Spinal cord (tissue), 10 donors: ENCODE measurements around the gene METTL21C. TPM values are rescaled to one million over a fixed set of nuclear protein-coding genes. Genes with fewer than 3 reads are reported as not detected.

Source experiments
- DNase-seq, 6 donors: peaks; one replicate each; pipeline versions ENCODE4 v3.0.0 to v3.0.0-alpha.2; 2013 to 2015; ENCODE audit warnings: low spot score in 6 of 6, low read depth in 4 of 6
- H3K27ac ChIP-seq: one replicate; pipeline ENCODE4 v1.5.1; 2013; ENCODE audit warnings: low read depth, low read length, control low read depth
- H3K27me3 ChIP-seq: one replicate; pipeline ENCODE4 v1.6.1; 2013; ENCODE audit warnings: low read length; ENCODE audit not compliant: control insufficient read depth, insufficient read depth
- H3K36me3 ChIP-seq: one replicate; pipeline ENCODE4 v1.6.1; 2013; ENCODE audit warnings: low read length; ENCODE audit not compliant: control insufficient read depth, insufficient read depth
- H3K4me1 ChIP-seq: one replicate; pipeline ENCODE4 v1.6.1; 2013; ENCODE audit warnings: low read length; ENCODE audit not compliant: control insufficient read depth, insufficient read depth
- H3K4me3 ChIP-seq: one replicate; pipeline ENCODE4 v1.5.1; 2013; ENCODE audit warnings: low read depth, low read length, control low read depth
- H3K9me3 ChIP-seq: one replicate; pipeline ENCODE4 v1.6.1; 2013; ENCODE audit warnings: low read length; ENCODE audit not compliant: control insufficient read depth, insufficient read depth
- WGBS: methylation state at CpG from one replicate; pipeline ENCODE4 v1.1.5; 2013; ENCODE audit warnings: missing lambda C conversion rate; ENCODE audit not compliant: insufficient coverage; 5-methylcytosine and 5-hydroxymethylcytosine counted together
- polyA plus RNA-seq, 2 donors: library from polyadenylated mRNA; unstranded; fragments of 120-200 nt; gene quantifications; one replicate each; pipeline ENCODE4 v1.2.1, GENCODE V29; 2013; ENCODE audit not compliant: insufficient read length in 2 of 2
- total RNA-seq, 2 donors: library from RNA; depleted of rRNA in 1 of 2; stranded (reverse); fragments of 120-200 nt in 1 of 2; fragments of >200 nt in 1 of 2; gene quantifications; one replicate each; pipeline versions ENCODE4 v1.2.3 to v1.2.4, GENCODE V29; 2013 to 2014
- donor health status: healthy.

The METTL21C gene
- total and polyA plus RNA-seq, 4 donors: 0.20 to 0.39 (median 0.24) TPM; not detected in 1

- Histone ChIP-seq H3K4me1 (no peaks in the 10 kb centered on the region), H3K27me3 (no peaks in the 10 kb centered on the region), H3K4me3 (no peak overlapping the region), H3K9me3 (no peaks in the 10 kb centered on the region), H3K36me3 (peaks cover 6% of the 10 kb centered on the region), H3K27ac (no peak overlapping the region)
- WGBS: 83% methylated on average over 4 of the region's 4 CpGs
- no peak for DNase-seq
These were observed 17.7 kb downstream of the METTL21C start for GRCh38 chr13:102677122-102677521.

DNA sequence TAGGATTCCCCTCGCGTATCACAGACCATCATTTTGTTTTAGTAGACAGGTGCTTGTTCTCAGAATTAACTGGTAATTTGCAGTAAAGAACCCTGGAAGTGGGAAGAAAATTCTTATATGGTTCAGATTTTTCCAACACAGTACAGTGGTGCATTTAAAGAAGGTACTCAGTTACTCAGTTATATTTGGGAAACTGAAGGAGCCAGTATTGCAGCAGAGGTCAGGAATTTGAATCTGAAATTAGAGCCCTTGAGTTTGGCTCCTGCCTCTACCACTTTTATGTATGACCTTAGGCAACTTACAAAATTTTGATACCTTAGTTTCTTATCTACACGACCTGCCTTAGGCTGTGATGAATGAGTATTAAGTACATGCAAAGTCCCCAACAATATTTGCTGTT is 19.7 kb downstream of the METTL21C start:
- Histone ChIP-seq H3K4me1 (no peaks in the 10 kb centered on the region), H3K27ac (no peak overlapping the region), H3K4me3 (no peak overlapping the region), H3K9me3 (peaks cover 6% of the 10 kb centered on the region), H3K36me3 (peaks cover 6% of the 10 kb centered on the region), H3K27me3 (no peaks in the 10 kb centered on the region)
- no CpG with 5 or more reads among the region's 3 CpGs for WGBS
- no peak for DNase-seq

DNA sequence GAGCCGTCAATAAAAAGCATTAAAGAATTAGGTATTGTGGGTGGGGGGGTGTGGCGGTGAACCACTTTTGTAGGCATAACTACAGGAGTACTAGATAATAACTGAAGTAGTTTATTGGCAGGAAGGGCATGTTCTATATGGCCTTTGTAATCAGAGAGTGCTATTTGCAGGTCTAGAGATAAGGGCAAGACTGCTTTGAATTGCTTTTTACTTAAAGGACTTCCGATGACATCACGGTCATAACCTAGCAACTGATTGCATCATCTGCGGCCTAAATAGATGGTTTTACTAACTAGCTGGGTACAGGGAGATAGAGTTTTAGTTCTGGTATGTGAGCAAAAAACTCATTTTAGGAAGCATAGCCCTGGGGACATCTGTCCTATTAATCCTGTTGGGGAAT is 24.7 kb downstream of the METTL21C start:
- no peak for DNase-seq
- no peak overlapping the region for H3K27ac ChIP-seq
- H3K4me1 ChIP-seq: no peaks in the 10 kb centered on the region
- no peak overlapping the region for H3K4me3 ChIP-seq
- H3K9me3 ChIP-seq: peaks cover 10% of the 10 kb centered on the region
- H3K36me3 ChIP-seq: peaks cover 13% of the 10 kb centered on the region
- H3K27me3 ChIP-seq: no peaks in the 10 kb centered on the region
- WGBS: 75% methylated on average over 4 of the region's 5 CpGs

DNA sequence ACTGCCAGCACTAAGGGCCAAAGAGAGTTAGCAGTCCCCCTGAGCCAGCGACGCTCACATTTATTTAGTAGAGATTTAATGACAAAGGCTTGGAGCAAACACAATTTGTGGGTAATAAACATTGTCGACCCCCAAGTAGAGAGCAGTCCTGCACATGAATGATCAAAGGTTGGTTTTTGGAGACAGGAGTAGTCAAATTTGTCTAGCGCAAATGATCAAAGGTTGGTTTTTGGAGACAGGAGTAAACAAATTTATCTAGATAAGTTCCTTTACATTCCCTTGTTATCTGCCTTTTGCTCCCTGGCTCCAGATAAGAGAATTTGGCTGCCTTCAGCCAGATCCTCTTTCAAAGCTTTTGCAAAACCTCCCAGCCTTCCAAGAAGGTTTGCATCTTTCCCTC is 26.9 kb downstream of the METTL21C start:
- Histone ChIP-seq H3K36me3 (peaks cover 13% of the 10 kb centered on the region), H3K27ac (no peak overlapping the region), H3K4me1 (no peaks in the 10 kb centered on the region), H3K9me3 (peaks cover 10% of the 10 kb centered on the region), H3K27me3 (no peaks in the 10 kb centered on the region), H3K4me3 (no peak overlapping the region)
- DNase-seq: no peak
- WGBS: 100% methylated on average over 2 of the region's 4 CpGs

DNA sequence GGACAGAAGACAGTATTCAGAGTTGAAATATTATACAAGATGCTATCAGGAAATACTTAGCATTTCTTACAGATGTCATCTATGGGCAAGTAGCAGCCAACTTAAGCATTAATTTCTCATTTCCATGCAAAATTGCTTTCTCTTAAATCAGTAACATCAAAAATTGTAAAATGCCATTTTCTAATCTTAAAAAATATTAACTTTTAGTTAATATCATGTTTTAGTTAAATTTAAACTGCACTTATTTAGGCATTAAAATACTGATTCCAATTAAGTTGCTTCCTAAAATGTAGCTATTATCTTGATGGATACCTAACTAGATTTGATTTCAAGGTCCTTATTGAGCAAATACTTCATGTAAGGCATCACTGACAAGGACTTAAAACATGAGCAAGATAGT is 27.8 kb downstream of the METTL21C start:
- Histone ChIP-seq H3K9me3 (peaks cover 10% of the 10 kb centered on the region), H3K27ac (no peak overlapping the region), H3K36me3 (peaks cover 13% of the 10 kb centered on the region), H3K27me3 (no peaks in the 10 kb centered on the region), H3K4me3 (no peak overlapping the region), H3K4me1 (no peaks in the 10 kb centered on the region)
- no peak for DNase-seq

- Histone ChIP-seq H3K27ac (no peak overlapping the region), H3K27me3 (no peaks in the 10 kb centered on the region), H3K4me3 (no peak overlapping the region), H3K4me1 (no peaks in the 10 kb centered on the region), H3K9me3 (peaks cover 6% of the 10 kb centered on the region), H3K36me3 (peaks cover 9% of the 10 kb centered on the region)
- DNase-seq: no peak
These were observed 35.6 kb downstream of the METTL21C start for GRCh38 chr13:102659168-102659713.

- Histone ChIP-seq H3K36me3 (peaks cover 9% of the 10 kb centered on the region), H3K4me1 (no peaks in the 10 kb centered on the region), H3K27ac (no peak overlapping the region), H3K27me3 (no peaks in the 10 kb centered on the region), H3K4me3 (no peak overlapping the region), H3K9me3 (peaks cover 6% of the 10 kb centered on the region)
- WGBS: 84% methylated on average over 2 of the region's 3 CpGs
- DNase-seq: no peak
These were observed 36.2 kb downstream of the METTL21C start for GRCh38 chr13:102658660-102659059.

DNA sequence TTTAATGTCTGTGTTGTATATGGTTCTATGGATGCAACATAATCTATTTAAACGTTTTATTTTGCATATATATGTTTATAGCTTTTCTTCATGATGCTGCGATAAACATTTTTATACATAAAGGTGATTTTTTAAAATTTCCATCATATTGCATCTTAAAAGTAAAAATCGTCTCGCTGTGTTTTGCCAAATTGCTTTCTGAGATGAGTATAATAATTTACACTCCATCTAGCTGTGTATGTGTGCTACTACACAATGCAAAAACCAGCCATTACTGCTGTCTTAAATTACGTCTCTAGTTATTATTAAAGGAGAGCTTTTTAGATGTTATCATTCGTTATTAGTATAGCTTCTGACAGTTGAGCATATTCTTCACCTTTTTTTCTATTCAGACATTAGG is 37.2 kb downstream of the METTL21C start:
- no peaks in the 10 kb centered on the region for H3K4me1 ChIP-seq
- H3K9me3 ChIP-seq: peaks cover 6% of the 10 kb centered on the region
- H3K4me3 ChIP-seq: no peak overlapping the region
- H3K36me3 ChIP-seq: peaks cover 9% of the 10 kb centered on the region
- DNase-seq: peak in 1 of 6 donors; percentile 12
- no peak overlapping the region for H3K27ac ChIP-seq
- H3K27me3 ChIP-seq: no peaks in the 10 kb centered on the region
- WGBS: no CpG with 5 or more reads among the region's 6 CpGs

GRCh38 chr13:102654756-102655155 is 40.1 kb downstream of the METTL21C start:
- peaks cover 6% of the 10 kb centered on the region for H3K36me3 ChIP-seq

GRCh38 chr13:102651892-102652291 is 43.0 kb downstream of the METTL21C start:
- no peak for DNase-seq
- no peak overlapping the region for H3K27ac ChIP-seq
- H3K36me3 ChIP-seq: no peaks in the 10 kb centered on the region
- no peaks in the 10 kb centered on the region for H3K4me1 ChIP-seq
- no peak overlapping the region for H3K4me3 ChIP-seq
- H3K9me3 ChIP-seq: no peaks in the 10 kb centered on the region
- H3K27me3 ChIP-seq: no peaks in the 10 kb centered on the region
- 100% methylated on average over 4 of the region's 5 CpGs for WGBS

More at GRCh38 chr13:102654756-102655155, 40.1 kb downstream of the METTL21C start:
- H3K9me3 ChIP-seq: peaks cover 6% of the 10 kb centered on the region
- H3K27me3 ChIP-seq: no peaks in the 10 kb centered on the region
- H3K27ac ChIP-seq: no peak overlapping the region
- H3K4me3 ChIP-seq: no peak overlapping the region
- no peaks in the 10 kb centered on the region for H3K4me1 ChIP-seq
- WGBS: 0% methylated on average over 1 of the region's 2 CpGs
- DNase-seq: no peak
